Neuronal stem cell (in vitro differentiated cells): ENCODE results near the gene TRIM7.

ENCODE experiments used
- DNase-seq: peaks from one replicate; pipeline ENCODE4 v3.0.0-alpha.2; 2013; ENCODE audit warnings: low spot score
- H2AFZ ChIP-seq: one replicate; pipeline ENCODE4 v1.6.1; 2013; ENCODE audit warnings: mild to moderate bottlenecking, low read length, inconsistent platforms
- H2AK5ac ChIP-seq: 2 replicates; pipeline ENCODE4 v1.6.1; 2013; ENCODE audit warnings: low read depth, mild to moderate bottlenecking, inconsistent platforms, low read length, moderate library complexity, mixed read lengths
- H2BK120ac ChIP-seq: 2 replicates; pipeline ENCODE4 v1.6.1; 2013; ENCODE audit warnings: low read depth, mild to moderate bottlenecking, inconsistent platforms, low read length, moderate library complexity, mixed read lengths
- H2BK12ac ChIP-seq: one replicate; pipeline ENCODE4 v1.6.1; 2013; ENCODE audit warnings: low read length, inconsistent platforms
- H2BK15ac ChIP-seq: 2 replicates; pipeline ENCODE4 v1.6.1; 2013; ENCODE audit warnings: mild to moderate bottlenecking, low read length, inconsistent platforms, mixed read lengths
- H2BK5ac ChIP-seq: one replicate; pipeline ENCODE4 v1.6.1; 2013; ENCODE audit warnings: inconsistent platforms, mild to moderate bottlenecking, low read length, moderate library complexity
- H3K14ac ChIP-seq: one replicate; pipeline ENCODE4 v1.6.1; 2013; ENCODE audit warnings: low read length, inconsistent platforms
- H3K18ac ChIP-seq: 2 replicates; pipeline ENCODE4 v1.6.1; 2013; ENCODE audit warnings: low read length, inconsistent platforms
- H3K23ac ChIP-seq: 2 replicates; pipeline ENCODE4 v1.6.1; 2013; ENCODE audit warnings: low read depth, mild to moderate bottlenecking, mixed read lengths, low read length, inconsistent platforms; ENCODE audit not compliant: poor library complexity
- H3K27ac ChIP-seq: replicated peaks from 3 replicates; pipeline ENCODE4 v1.5.1; 2013; ENCODE audit warnings: low read length, inconsistent platforms
- H3K27me3 ChIP-seq, 3 experiments: 2 replicates each; pipeline ENCODE4 v1.6.1; 2013; ENCODE audit warnings: low read length in 3 of 3, mild to moderate bottlenecking in 2 of 3, inconsistent platforms in 1 of 3, low read depth in 1 of 3, mixed read lengths in 1 of 3, moderate library complexity in 1 of 3; ENCODE audit not compliant: control insufficient read depth in 3 of 3, insufficient read depth in 3 of 3
- H3K36me3 ChIP-seq, 2 donors: replicated peaks in 1 of 2; 2 replicates each; pipeline ENCODE4 v1.6.1; 2013; ENCODE audit warnings: low read length in 2 of 2; ENCODE audit not compliant: control insufficient read depth in 2 of 2, insufficient read depth in 2 of 2
- H3K4ac ChIP-seq: 2 replicates; pipeline ENCODE4 v1.6.1; 2013; ENCODE audit warnings: inconsistent platforms, mild to moderate bottlenecking, low read length, moderate library complexity
- H3K4me1 ChIP-seq, 2 donors: 1 replicate in 1 of 2; 2 replicates in 1 of 2; pipeline ENCODE4 v1.6.1; 2013; ENCODE audit warnings: low read length in 2 of 2, low read depth in 1 of 2; ENCODE audit not compliant: control insufficient read depth in 2 of 2, insufficient read depth in 1 of 2
- H3K4me2 ChIP-seq: one replicate; pipeline ENCODE4 v1.6.1; 2013; ENCODE audit warnings: mild to moderate bottlenecking, low read length, inconsistent platforms; ENCODE audit not compliant: insufficient read depth, poor library complexity, severe bottlenecking
- H3K4me3 ChIP-seq, 2 donors: 2 replicates each; pipeline ENCODE4 v1.5.1; 2013; ENCODE audit warnings: low read length in 2 of 2, mild to moderate bottlenecking in 2 of 2, inconsistent platforms in 1 of 2, moderate library complexity in 1 of 2
- H3K79me1 ChIP-seq: one replicate; pipeline ENCODE4 v1.6.1; 2013; ENCODE audit warnings: low read depth, mild to moderate bottlenecking, inconsistent platforms, low read length, moderate library complexity
- H3K9ac ChIP-seq: one replicate; pipeline ENCODE4 v1.6.1; 2013; ENCODE audit warnings: mild to moderate bottlenecking, low read depth, low read length, inconsistent platforms; ENCODE audit not compliant: poor library complexity
- H3K9me3 ChIP-seq, 2 donors: replicated peaks in 1 of 2; 2 replicates each; pipeline versions ENCODE3 to v1.6.1; 2013; ENCODE audit warnings: low read length in 2 of 2, mild to moderate bottlenecking in 2 of 2, inconsistent platforms in 1 of 2, low read depth in 1 of 2, mixed read lengths in 1 of 2, moderate library complexity in 1 of 2; ENCODE audit not compliant: control insufficient read depth in 2 of 2, insufficient read depth in 1 of 2
- H4K8ac ChIP-seq: one replicate; pipeline ENCODE4 v1.6.1; 2013; ENCODE audit warnings: low read depth, mild to moderate bottlenecking, inconsistent platforms, low read length, moderate library complexity
- H4K91ac ChIP-seq: one replicate; pipeline ENCODE4 v1.6.1; 2013; ENCODE audit warnings: low read length, low read depth, mild to moderate bottlenecking, inconsistent platforms; ENCODE audit not compliant: poor library complexity
- WGBS, 2 donors: extraction: QIAGEN DNeasy Blood & Tissue Kit; methylation state at CpG; one replicate each; pipeline ENCODE4 v1.1.7; 2013; ENCODE audit warnings: missing lambda C conversion rate in 2 of 2, mixed read lengths in 1 of 2; ENCODE audit not compliant: insufficient read length in 2 of 2, insufficient replicate concordance in 1 of 2; ENCODE audit errors: extremely low coverage in 2 of 2; 5-methylcytosine and 5-hydroxymethylcytosine counted together

Gene TRIM7

DNA sequence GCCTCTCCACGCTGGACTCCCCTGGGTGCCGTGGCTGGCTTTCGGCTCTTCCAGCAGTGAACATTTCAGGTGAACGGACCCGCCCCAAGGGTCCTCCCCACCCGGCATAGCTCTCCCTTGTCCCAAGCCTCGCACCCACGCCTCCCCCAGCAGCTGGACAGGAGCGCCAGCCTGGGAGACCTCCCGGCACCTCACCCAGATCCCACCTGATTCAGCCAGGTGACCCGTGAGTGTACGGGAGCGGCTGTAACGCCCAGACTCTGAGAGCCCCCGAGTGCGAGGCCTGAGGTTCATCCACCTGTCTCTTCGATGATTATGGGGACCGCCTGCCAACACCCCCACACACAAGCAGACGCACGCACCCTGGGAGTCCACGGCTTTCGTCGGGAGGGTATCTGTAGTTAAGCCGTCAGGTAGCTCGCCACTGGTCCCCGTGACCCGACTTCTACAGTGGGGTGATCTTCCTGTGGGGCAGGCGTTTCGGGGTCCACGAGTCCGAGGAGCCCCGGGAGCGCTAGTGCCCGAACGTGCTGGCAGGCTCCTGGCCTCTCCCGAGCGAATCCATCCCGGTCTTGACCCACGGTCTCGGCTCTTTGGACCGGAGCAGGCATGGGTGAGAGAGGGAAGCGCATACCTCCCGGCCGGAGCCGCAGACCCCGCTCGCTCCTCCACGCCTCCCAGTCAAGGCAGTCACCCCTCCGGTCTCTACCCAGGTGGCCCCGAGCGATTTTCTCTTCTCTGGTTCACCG is 14.9 kb downstream of the TRIM7 start:
- no peak overlapping the region for H4K8ac ChIP-seq
- no peak overlapping the region for H3K14ac ChIP-seq
- peak overlapping the region; percentile 21 for H2AK5ac ChIP-seq
- H3K18ac ChIP-seq = peak overlapping the region; percentile 40
- no peak overlapping the region for H3K4ac ChIP-seq
- H3K23ac ChIP-seq = peak overlapping the region; percentile 89
- H2BK12ac ChIP-seq = no peak overlapping the region
- peak overlapping the region; percentile 84 to 93 for H3K4me3 ChIP-seq
- H3K27ac ChIP-seq = no peak overlapping the region
- no peak overlapping the region for H2BK15ac ChIP-seq
- H3K9ac ChIP-seq = peak overlapping the region; percentile 71
- no peak for DNase-seq
- no peak overlapping the region for H4K91ac ChIP-seq
- peaks cover 5 to 22% (median 15%) of the 10 kb centered on the region in 3 experiments for H3K27me3 ChIP-seq
- no peaks in the 10 kb centered on the region for H3K79me1 ChIP-seq
- peak overlapping the region; percentile 95 for H2AFZ ChIP-seq
- peaks cover 3 to 10% of the 10 kb centered on the region in 2 donors for H3K4me1 ChIP-seq
- no peak overlapping the region for H2BK120ac ChIP-seq
- peak overlapping the region; percentile 57 for H2BK5ac ChIP-seq
- H3K36me3 ChIP-seq = no peaks in the 10 kb centered on the region
- WGBS, 2 donors = no CpG with 5 or more reads among the region's 52 CpGs
- H3K4me2 ChIP-seq = peak overlapping the region; percentile 99
- H3K9me3 ChIP-seq = no peaks in the 10 kb centered on the region

DNA sequence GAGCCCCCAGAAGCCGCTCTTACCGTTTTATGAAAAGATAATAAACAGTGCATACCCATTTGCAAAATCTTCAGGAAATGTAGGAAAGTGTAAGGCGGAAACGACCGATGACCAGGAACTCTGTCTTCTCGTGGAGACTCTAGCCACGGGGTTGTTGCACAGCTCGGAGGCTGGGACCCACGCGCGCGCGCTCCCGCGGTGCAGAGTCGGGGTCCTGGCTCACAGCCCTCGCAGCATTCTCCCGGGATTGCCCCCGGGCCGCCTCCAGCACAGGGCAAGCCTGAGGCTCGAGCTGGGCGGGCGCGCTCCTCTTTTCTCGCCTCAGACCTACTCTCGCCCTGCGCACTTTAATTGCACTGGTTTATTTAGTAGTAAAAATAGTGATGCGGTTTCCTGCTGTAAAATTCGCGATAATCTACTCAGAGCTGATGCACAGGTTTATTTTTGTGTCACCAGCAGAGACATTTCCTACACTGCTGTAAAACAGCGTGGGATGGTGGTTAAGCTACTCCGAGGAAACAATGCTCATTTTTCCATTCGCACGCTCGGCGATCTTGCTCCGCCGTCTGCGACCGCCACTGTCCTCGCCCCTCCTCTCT is 15.5 kb downstream of the TRIM7 start:
- Histone ChIP-seq H3K27me3 (peaks cover 5 to 22% (median 15%) of the 10 kb centered on the region in 3 experiments), H3K4me1 (peaks cover 3 to 10% of the 10 kb centered on the region in 2 donors), H2BK5ac (no peak overlapping the region), H2BK12ac (no peak overlapping the region), H3K18ac (no peak overlapping the region), H2AK5ac (no peak overlapping the region), H3K9ac (peak overlapping the region; percentile 82), H3K4ac (no peak overlapping the region), H3K4me2 (peak overlapping the region; percentile 99), H4K8ac (no peak overlapping the region), H3K36me3 (no peaks in the 10 kb centered on the region), H3K27ac (no peak overlapping the region), H3K4me3 (peak overlapping the region; percentile 84 to 93), H2AFZ (peak overlapping the region; percentile 95), H2BK120ac (no peak overlapping the region), H3K23ac (no peak overlapping the region), H4K91ac (no peak overlapping the region), H2BK15ac (no peak overlapping the region), H3K14ac (no peak overlapping the region), H3K79me1 (no peaks in the 10 kb centered on the region), H3K9me3 (no peaks in the 10 kb centered on the region)
- DNase-seq = no peak
- WGBS, 2 donors = no CpG with 5 or more reads among the region's 41 CpGs

- WGBS, 2 donors = no CpG with 5 or more reads among the region's 35 CpGs
- Histone ChIP-seq H2BK5ac (no peak overlapping the region), H3K4me1 (peaks cover 3 to 10% of the 10 kb centered on the region in 2 donors), H3K9ac (peak overlapping the region; percentile 82), H3K9me3 (no peaks in the 10 kb centered on the region), H4K8ac (no peak overlapping the region), H3K27ac (peak overlapping the region; percentile 64), H3K4ac (no peak overlapping the region), H3K79me1 (no peaks in the 10 kb centered on the region), H4K91ac (no peak overlapping the region), H3K27me3 (peaks cover 5 to 22% (median 15%) of the 10 kb centered on the region in 3 experiments), H3K23ac (peak overlapping the region; percentile 3), H2BK120ac (no peak overlapping the region), H2BK15ac (no peak overlapping the region), H2AFZ (peak overlapping the region; percentile 95), H3K36me3 (no peaks in the 10 kb centered on the region), H2AK5ac (no peak overlapping the region), H2BK12ac (no peak overlapping the region), H3K4me3 (peak overlapping the region; percentile 84 to 95), H3K18ac (no peak overlapping the region), H3K4me2 (peak overlapping the region; percentile 99), H3K14ac (no peak overlapping the region)
- DNase-seq = peak; percentile 90
These were observed 16.2 kb downstream of the TRIM7 start for GRCh38 chr5:181188700-181189362.
